ENCODE measurements around the gene ZNF618. TPM values are rescaled to one million over a fixed set of nuclear protein-coding genes. Genes with fewer than 3 reads are reported as not detected.

The ZNF618 gene
- total RNA-seq, 1 donor from 2014 or later = 4.7 TPM

GRCh38 chr9:113929634-113930389 lies 53.7 kb downstream of the ZNF618 start:
- Histone ChIP-seq H3K27ac (ENCODE audit: low read depth, low read length) (no peak overlapping the region), H3K36me3 (ENCODE audit: control insufficient read depth in 3 of 3, insufficient read depth in 3 of 3, low read length in 3 of 3) (no peaks in the 10 kb centered on the region), H3K27me3 (ENCODE audit: control insufficient read depth in 3 of 3, insufficient read depth in 3 of 3, low read length in 3 of 3) (no peaks in the 10 kb centered on the region), H3K9me3 (ENCODE audit: control insufficient read depth in 3 of 3, low read length in 3 of 3) (no peaks in the 10 kb centered on the region), H3K4me3 (ENCODE audit: low read length in 3 of 3) (no peak overlapping the region), H3K9ac (ENCODE audit: low read depth in 1 of 3, low read length in 3 of 3) (no peak overlapping the region), H3K4me1 (ENCODE audit: control insufficient read depth in 3 of 3, insufficient read depth in 3 of 3, low read length in 3 of 3) (peaks cover 6 to 15% (median 10%) of the 10 kb centered on the region in 3 donors)

- Histone ChIP-seq H3K4me1 (ENCODE audit: control insufficient read depth in 3 of 3, insufficient read depth in 3 of 3, low read length in 3 of 3) (peaks cover 6 to 15% (median 10%) of the 10 kb centered on the region in 3 donors), H3K27me3 (ENCODE audit: control insufficient read depth in 3 of 3, insufficient read depth in 3 of 3, low read length in 3 of 3) (no peaks in the 10 kb centered on the region), H3K9me3 (ENCODE audit: control insufficient read depth in 3 of 3, low read length in 3 of 3) (no peaks in the 10 kb centered on the region), H3K27ac (ENCODE audit: low read depth, low read length) (no peak overlapping the region), H3K4me3 (ENCODE audit: low read length in 3 of 3) (no peak overlapping the region), H3K9ac (ENCODE audit: low read depth in 1 of 3, low read length in 3 of 3) (no peak overlapping the region), H3K36me3 (ENCODE audit: control insufficient read depth in 3 of 3, insufficient read depth in 3 of 3, low read length in 3 of 3) (no peaks in the 10 kb centered on the region)
Measured at GRCh38 chr9:113930390-113930783, 54.3 kb downstream of the ZNF618 start.

DNA sequence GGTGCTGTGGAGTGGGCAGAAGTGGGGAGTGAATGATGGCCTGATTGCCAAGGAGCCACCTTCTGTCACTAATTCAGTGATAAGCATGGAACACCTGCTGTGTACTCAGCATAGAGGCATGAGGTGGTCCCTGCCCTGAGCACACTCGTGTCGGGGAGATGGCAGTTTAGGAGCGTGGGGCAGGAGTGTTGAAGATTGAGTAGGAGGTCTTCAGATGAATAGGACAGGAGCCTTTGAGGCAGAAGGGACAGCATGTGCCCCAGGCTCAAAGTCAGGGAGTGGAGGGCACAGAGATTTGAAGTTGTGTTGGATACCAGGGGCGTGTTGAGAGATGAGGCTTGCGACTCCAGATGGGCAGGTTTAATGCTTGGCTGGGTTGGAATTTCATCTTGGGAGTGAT lies 55.0 kb downstream of the ZNF618 start:
- Histone ChIP-seq H3K9ac (ENCODE audit: low read depth in 1 of 3, low read length in 3 of 3) (no peak overlapping the region), H3K27me3 (ENCODE audit: control insufficient read depth in 3 of 3, insufficient read depth in 3 of 3, low read length in 3 of 3) (no peaks in the 10 kb centered on the region), H3K36me3 (ENCODE audit: control insufficient read depth in 3 of 3, insufficient read depth in 3 of 3, low read length in 3 of 3) (no peaks in the 10 kb centered on the region), H3K4me1 (ENCODE audit: control insufficient read depth in 3 of 3, insufficient read depth in 3 of 3, low read length in 3 of 3) (peaks cover 6 to 15% (median 10%) of the 10 kb centered on the region in 3 donors), H3K27ac (ENCODE audit: low read depth, low read length) (no peak overlapping the region), H3K9me3 (ENCODE audit: control insufficient read depth in 3 of 3, low read length in 3 of 3) (no peaks in the 10 kb centered on the region), H3K4me3 (ENCODE audit: low read length in 3 of 3) (no peak overlapping the region)

GRCh38 chr9:113931777-113932176 lies 55.7 kb downstream of the ZNF618 start:
- Histone ChIP-seq H3K9me3 (ENCODE audit: control insufficient read depth in 3 of 3, low read length in 3 of 3) (no peaks in the 10 kb centered on the region), H3K4me1 (ENCODE audit: control insufficient read depth in 3 of 3, insufficient read depth in 3 of 3, low read length in 3 of 3) (peaks cover 6 to 15% (median 10%) of the 10 kb centered on the region in 3 donors), H3K27ac (ENCODE audit: low read depth, low read length) (no peak overlapping the region), H3K4me3 (ENCODE audit: low read length in 3 of 3) (no peak overlapping the region), H3K27me3 (ENCODE audit: control insufficient read depth in 3 of 3, insufficient read depth in 3 of 3, low read length in 3 of 3) (no peaks in the 10 kb centered on the region), H3K36me3 (ENCODE audit: control insufficient read depth in 3 of 3, insufficient read depth in 3 of 3, low read length in 3 of 3) (no peaks in the 10 kb centered on the region), H3K9ac (ENCODE audit: low read depth in 1 of 3, low read length in 3 of 3) (no peak overlapping the region)

GRCh38 chr9:113932906-113933584 lies 56.9 kb downstream of the ZNF618 start:
- Histone ChIP-seq H3K4me1 (ENCODE audit: control insufficient read depth in 3 of 3, insufficient read depth in 3 of 3, low read length in 3 of 3) (peaks cover 6 to 15% (median 10%) of the 10 kb centered on the region in 3 donors), H3K9ac (ENCODE audit: low read depth in 1 of 3, low read length in 3 of 3) (no peak overlapping the region), H3K36me3 (ENCODE audit: control insufficient read depth in 3 of 3, insufficient read depth in 3 of 3, low read length in 3 of 3) (no peaks in the 10 kb centered on the region), H3K9me3 (ENCODE audit: control insufficient read depth in 3 of 3, low read length in 3 of 3) (no peaks in the 10 kb centered on the region), H3K4me3 (ENCODE audit: low read length in 3 of 3) (no peak overlapping the region), H3K27me3 (ENCODE audit: control insufficient read depth in 3 of 3, insufficient read depth in 3 of 3, low read length in 3 of 3) (no peaks in the 10 kb centered on the region), H3K27ac (ENCODE audit: low read depth, low read length) (no peak overlapping the region)

GRCh38 chr9:113933671-113934070 lies 57.6 kb downstream of the ZNF618 start:
- peaks cover 6 to 15% (median 10%) of the 10 kb centered on the region in 3 donors for H3K4me1 ChIP-seq (ENCODE audit: control insufficient read depth in 3 of 3, insufficient read depth in 3 of 3, low read length in 3 of 3)
- no peak overlapping the region for H3K4me3 ChIP-seq (ENCODE audit: low read length in 3 of 3)
- no peak overlapping the region for H3K9ac ChIP-seq (ENCODE audit: low read depth in 1 of 3, low read length in 3 of 3)
- H3K9me3 ChIP-seq (ENCODE audit: control insufficient read depth in 3 of 3, low read length in 3 of 3) = no peaks in the 10 kb centered on the region
- no peaks in the 10 kb centered on the region for H3K36me3 ChIP-seq (ENCODE audit: control insufficient read depth in 3 of 3, insufficient read depth in 3 of 3, low read length in 3 of 3)
- H3K27me3 ChIP-seq (ENCODE audit: control insufficient read depth in 3 of 3, insufficient read depth in 3 of 3, low read length in 3 of 3) = no peaks in the 10 kb centered on the region
- H3K27ac ChIP-seq (ENCODE audit: low read depth, low read length) = no peak overlapping the region

DNA sequence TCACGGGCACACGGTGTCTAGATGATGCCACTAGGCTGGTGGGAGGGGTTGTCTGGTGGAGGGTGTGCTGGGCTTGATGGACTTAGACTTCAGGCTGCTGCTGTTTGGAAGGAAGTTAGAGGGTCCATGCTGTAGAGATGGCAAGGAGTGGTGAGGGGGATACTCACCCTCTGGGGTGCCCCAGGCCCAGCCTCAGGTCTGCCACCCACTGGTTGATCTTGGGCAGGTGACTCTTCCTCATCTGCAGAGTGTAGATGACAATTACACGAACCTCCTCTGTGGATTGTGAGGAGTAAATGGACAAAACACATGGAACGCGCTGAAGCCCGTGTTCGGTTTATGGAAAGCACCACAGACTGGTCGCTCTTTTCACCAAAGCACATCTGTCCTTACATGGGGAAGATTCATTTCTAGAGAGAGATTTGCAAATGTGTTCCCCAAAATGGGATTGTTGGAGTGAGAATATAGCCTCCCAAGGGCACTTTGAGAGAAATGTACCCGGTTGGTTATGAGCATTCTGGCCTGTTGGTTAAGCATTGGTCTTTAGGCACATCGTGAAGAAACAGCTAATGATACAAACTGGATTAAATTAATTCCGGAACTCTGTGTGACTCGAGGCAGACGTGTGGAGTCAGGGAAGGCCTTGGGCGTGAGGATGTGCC lies 58.2 kb downstream of the ZNF618 start:
- H3K4me3 ChIP-seq (ENCODE audit: low read length in 3 of 3) = no peak overlapping the region

DNA sequence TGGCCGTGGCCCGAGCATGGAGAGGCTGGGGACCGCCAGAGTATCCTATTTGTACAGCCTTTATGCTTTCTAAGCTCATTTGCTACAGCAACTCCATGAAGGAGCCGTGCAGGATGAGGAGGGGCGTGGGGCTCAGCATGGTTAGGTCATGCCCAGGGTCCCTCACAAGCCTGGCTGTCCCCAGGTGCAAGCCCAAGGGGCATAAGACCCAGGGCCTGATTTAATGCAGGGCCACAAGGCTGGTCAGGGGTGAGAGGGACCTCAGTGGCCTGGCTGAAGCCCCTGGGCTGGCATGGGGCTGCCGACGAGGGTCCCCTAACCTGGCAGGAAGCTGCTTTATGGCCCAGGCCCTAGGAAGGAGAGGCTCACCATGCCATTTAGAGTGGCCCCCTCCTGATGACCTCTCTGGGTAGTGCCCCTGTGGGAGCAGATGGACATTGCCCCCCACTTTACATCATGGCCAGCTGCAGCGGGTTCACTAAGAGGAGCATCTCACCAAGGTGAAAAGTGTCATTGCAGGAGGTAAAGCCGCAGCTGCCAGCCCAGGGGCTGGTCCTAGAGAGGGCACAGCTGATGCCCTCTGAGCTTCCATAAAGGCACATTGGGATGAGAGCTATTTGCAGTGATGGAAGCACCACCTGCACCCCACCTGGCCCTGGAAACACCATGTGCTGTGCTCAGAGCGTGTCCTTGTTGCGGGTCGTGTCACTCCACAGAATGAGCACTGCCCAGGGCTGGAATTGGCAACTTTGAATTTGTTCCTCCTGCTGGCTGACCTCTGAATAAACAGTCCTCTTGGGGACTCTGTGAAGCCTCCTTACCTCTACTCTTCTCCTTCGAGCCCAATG lies 58.9 kb downstream of the ZNF618 start:
- H3K36me3 ChIP-seq (ENCODE audit: control insufficient read depth in 3 of 3, insufficient read depth in 3 of 3, low read length in 3 of 3) = no peaks in the 10 kb centered on the region
- no peak overlapping the region for H3K27ac ChIP-seq (ENCODE audit: low read depth, low read length)
- H3K27me3 ChIP-seq (ENCODE audit: control insufficient read depth in 3 of 3, insufficient read depth in 3 of 3, low read length in 3 of 3) = no peaks in the 10 kb centered on the region
- H3K9ac ChIP-seq (ENCODE audit: low read depth in 1 of 3, low read length in 3 of 3) = no peak overlapping the region
- H3K9me3 ChIP-seq (ENCODE audit: control insufficient read depth in 3 of 3, low read length in 3 of 3) = no peaks in the 10 kb centered on the region
- H3K4me1 ChIP-seq (ENCODE audit: control insufficient read depth in 3 of 3, insufficient read depth in 3 of 3, low read length in 3 of 3) = peaks cover 6 to 15% (median 10%) of the 10 kb centered on the region in 3 donors
- no peak overlapping the region for H3K4me3 ChIP-seq (ENCODE audit: low read length in 3 of 3)

More for the DNA sequence above, 58.2 kb downstream of the ZNF618 start:
- Histone ChIP-seq H3K27me3 (ENCODE audit: control insufficient read depth in 3 of 3, insufficient read depth in 3 of 3, low read length in 3 of 3) (no peaks in the 10 kb centered on the region), H3K9ac (ENCODE audit: low read depth in 1 of 3, low read length in 3 of 3) (no peak overlapping the region), H3K9me3 (ENCODE audit: control insufficient read depth in 3 of 3, low read length in 3 of 3) (no peaks in the 10 kb centered on the region), H3K36me3 (ENCODE audit: control insufficient read depth in 3 of 3, insufficient read depth in 3 of 3, low read length in 3 of 3) (no peaks in the 10 kb centered on the region), H3K27ac (ENCODE audit: low read depth, low read length) (no peak overlapping the region), H3K4me1 (ENCODE audit: control insufficient read depth in 3 of 3, insufficient read depth in 3 of 3, low read length in 3 of 3) (peaks cover 6 to 15% (median 10%) of the 10 kb centered on the region in 3 donors)

GRCh38 chr9:113935677-113936380 lies 59.7 kb downstream of the ZNF618 start:
- Histone ChIP-seq H3K4me1 (ENCODE audit: control insufficient read depth in 3 of 3, insufficient read depth in 3 of 3, low read length in 3 of 3) (peaks cover 6 to 12% (median 10%) of the 10 kb centered on the region in 3 donors), H3K9me3 (ENCODE audit: control insufficient read depth in 3 of 3, low read length in 3 of 3) (no peaks in the 10 kb centered on the region), H3K9ac (ENCODE audit: low read depth in 1 of 3, low read length in 3 of 3) (no peak overlapping the region), H3K27me3 (ENCODE audit: control insufficient read depth in 3 of 3, insufficient read depth in 3 of 3, low read length in 3 of 3) (no peaks in the 10 kb centered on the region), H3K27ac (ENCODE audit: low read depth, low read length) (no peak overlapping the region), H3K4me3 (ENCODE audit: low read length in 3 of 3) (no peak overlapping the region), H3K36me3 (ENCODE audit: control insufficient read depth in 3 of 3, insufficient read depth in 3 of 3, low read length in 3 of 3) (no peaks in the 10 kb centered on the region)

Measured in skeletal muscle tissue (tissue), 4 donors.